Measurements from ENCODE around the gene EPB41L5.
"Not testable (repeated sequence)": the region's sequence is repeated elsewhere in the genome, so short reads cannot be mapped to it uniquely, and the experiment has no call there.

The EPB41L5 gene

DNA sequence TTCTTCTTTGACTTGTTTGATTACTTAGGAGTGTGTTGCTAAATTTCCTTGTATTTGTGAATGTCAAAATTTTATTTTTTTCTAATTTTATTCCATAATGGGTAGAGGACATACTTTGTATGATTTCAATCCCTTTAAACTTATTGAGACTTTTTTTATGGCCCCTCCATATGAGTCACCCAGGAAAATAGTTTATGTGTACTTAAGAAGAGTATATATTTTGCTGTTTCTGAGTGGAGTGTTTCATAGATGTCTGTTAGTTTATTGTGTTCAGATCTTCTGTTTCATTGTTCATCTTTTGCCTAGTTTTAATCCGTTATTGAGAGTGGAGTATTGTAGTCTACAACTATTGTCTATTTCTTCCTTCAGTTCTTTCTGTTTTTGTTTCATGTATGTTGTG is 81.9 kb downstream of the EPB41L5 start:
- DNase-seq (ENCODE audit: low read depth in 2 of 2, low spot score in 1 of 2) = no peak

DNA sequence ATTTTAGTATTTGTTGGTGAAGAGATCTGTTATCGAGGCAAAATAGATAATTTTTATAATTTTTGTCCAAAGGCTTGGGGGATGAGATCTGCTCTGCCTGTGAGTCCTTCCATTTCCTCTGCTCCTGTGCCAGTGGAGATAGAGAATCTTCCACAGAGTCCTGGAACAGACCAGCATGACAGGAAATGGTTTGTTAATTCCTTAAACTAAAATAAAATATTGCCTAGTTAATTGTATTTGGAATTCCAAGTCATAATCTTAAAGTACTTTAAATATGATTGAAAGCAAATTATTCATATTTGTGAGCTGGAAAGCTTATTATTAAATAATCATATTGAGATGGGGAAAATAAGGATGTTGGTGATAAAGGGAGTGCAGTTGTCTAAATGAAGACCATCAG is 87.8 kb downstream of the EPB41L5 start:
- DNase-seq (ENCODE audit: low read depth in 2 of 2, low spot score in 1 of 2) = no peak

DNA sequence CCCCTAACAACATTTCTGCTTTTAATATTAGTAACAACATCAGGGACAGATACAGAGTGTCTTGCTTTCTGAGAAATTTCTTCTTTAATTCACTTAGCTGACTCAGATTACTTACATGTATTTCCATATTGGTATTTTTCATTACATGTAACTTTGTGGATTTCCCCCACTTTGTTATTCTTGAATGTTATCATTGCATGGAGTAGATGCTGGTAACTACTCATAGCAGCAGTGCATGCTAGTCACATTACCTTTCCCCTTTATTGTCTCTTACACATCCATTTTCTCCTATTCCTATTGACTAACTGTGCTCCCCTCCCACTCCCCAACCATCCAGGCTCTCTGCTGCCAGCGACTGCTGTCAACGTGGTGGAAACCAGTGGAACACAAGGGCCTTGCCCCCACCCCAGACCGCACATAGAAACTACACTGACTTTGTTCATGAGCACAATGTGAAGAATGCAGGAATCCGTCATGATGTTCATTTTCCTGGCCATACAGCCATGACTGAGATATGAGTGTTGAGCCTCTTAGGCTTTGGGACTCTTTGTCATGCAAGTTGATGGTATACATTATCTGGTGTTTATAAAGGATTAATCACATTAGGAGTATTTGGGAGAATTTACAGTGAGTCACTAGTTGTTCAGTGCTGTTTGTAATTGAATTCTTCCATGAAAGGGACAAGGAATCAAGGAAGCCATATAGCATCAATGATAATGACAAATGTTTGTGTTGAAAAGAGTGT is 91.0 kb downstream of the EPB41L5 start:
- no peak for DNase-seq (ENCODE audit: low read depth in 2 of 2, low spot score in 1 of 2)

DNA sequence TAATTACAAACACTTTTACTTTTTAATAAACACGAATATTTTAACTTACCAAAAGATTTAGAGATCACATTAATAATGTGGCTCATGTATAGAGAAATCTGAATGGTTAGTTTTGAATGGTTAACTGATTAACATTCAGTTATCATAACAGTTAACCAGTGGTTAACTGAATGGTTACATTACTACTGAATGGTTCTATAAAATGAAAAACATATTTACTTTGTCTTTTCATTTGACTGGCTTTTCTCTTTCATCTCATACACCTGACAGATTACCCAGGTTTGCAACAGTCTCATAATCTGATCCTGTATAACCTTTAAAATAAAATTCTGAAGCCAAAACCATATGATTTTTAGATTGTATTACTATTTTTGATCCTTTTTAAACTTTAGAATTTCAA is 91.9 kb downstream of the EPB41L5 start:
- DNase-seq (ENCODE audit: low read depth in 2 of 2, low spot score in 1 of 2) = no peak

DNA sequence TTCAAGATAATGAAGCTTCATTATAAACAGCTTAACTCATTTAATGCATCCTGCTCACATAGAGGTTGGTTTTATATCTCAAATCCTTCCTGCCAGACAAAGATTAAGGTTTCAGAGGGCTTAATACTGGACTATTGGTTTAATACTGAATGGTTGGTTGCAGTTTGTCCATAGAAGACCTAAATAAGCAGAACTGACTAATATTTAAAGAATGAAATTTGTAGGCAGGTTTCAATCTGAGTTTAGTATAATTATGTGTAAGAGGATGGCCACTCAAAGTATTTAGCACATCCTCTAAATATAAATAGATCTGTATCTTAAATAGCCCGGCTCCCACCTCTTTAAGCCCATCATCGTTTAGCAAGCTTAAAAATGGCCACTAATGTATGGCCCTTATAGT is 92.5 kb downstream of the EPB41L5 start:
- no peak for DNase-seq (ENCODE audit: low read depth in 2 of 2, low spot score in 1 of 2)

DNA sequence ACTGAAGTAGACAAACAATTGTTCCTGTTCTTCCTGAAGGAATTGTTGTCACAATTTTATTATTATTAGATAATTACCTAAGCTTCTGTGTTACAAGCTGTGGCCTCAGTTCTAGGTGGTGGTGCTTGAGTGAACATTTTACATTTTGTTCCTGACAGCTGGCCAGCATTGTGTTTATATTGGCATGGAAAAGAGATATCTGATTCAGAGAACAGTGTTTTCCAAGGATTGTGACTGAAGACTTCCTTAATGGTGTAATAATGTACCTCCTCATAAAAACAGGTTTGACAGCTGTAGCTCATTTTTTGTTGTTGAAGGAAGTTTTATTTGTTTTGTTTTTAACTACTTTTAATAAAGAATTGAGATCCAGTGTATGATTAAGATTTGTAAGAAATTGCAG is 95.2 kb downstream of the EPB41L5 start:
- no peak for DNase-seq (ENCODE audit: low read depth in 2 of 2, low spot score in 1 of 2)

DNA sequence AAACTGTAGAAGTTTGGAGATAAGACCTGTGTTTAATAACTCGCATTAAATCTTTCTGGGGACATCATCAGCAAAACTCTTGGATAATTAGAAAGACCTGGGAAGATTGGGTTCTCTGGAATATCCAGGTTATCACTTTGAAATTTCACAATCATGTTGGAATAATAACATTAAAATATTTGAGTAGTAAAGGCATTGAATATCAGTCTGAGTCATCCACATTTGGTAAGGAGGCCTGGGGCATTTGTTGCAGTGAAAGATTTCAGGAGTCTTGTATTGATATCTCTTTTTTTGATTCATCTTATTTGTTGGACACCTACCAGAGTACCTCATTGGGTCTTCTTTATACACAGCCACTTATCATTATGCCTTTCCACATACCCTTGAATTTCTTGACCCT is 95.9 kb downstream of the EPB41L5 start:
- DNase-seq (ENCODE audit: low read depth in 2 of 2, low spot score in 1 of 2) = no peak

DNA sequence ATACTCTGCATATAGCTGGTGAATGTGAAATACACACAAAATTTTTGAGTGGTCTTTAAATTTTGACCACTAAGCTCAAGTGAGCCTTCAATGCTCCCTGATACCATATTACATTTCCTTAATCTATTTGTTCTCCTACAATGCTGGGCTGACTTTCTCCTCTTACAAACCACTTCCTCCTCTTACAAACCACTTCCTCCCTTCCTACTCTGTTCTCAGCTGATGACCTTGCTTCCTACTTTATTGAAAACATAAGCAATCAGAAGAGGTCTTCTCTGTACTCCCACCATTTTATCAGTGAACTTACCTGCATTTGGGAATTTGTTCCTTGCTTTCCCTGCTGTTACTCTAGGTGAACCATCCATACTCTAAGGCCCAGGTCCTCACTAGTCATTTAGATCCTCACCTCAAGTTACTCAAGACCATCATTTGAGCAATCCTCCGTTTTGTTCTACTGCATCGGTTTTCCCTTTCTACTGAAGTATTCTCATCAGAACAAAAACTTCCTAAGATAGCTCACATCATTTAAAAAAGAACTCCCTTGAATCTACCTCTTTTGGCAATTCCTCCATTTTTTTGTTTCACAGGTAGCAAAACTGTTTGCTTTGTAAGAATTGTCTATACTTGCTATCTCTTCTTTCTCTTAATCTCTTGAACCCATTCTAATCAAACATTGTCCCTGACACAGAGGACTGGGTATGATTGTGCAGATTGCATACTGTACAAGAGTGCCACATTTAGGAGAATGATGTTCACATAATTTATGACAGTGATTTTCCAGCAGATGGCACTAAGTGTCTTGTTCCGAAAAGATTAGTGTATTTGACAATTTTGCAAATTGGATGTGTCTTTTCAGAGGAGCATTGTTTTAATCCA is 96.5 kb downstream of the EPB41L5 start:
- DNase-seq (ENCODE audit: low read depth in 2 of 2, low spot score in 1 of 2) = no peak

DNA sequence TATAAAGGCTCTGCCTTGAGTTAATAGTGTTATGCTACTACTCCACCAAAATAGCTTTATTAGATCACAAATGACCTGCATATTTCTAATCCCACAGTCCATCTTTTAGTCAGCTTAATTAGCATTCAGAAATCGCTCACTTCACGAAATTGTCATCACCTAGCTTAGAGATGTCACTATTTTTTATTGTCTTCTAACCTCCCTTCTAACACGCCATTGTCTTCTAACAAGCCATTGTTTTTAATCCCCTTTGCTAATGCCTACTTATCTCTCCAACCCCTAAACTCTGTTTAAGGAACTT is 97.1 kb downstream of the EPB41L5 start:
- DNase-seq (ENCODE audit: low read depth in 2 of 2, low spot score in 1 of 2) = no peak

DNA sequence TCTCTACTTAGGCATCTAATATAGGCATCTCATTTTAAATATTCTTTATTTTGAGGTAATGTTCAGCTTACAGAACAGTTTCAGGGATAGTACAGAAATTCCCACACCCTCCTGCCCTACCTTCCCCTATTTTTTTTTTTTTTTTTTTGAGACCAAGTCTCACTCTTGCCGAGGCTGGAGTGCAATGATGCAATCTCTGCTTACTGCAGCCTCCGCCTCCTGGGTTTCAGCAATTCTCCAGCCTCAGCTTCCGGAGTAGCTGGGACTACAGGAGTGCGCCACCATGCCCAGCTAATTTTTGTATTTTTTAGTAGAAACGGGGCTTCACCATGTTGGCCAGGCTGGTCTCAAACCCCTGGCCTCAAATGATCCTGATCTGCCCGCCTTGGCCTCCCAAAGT is 97.6 kb downstream of the EPB41L5 start:
- no peak for DNase-seq (ENCODE audit: low read depth in 2 of 2, low spot score in 1 of 2)

DNA sequence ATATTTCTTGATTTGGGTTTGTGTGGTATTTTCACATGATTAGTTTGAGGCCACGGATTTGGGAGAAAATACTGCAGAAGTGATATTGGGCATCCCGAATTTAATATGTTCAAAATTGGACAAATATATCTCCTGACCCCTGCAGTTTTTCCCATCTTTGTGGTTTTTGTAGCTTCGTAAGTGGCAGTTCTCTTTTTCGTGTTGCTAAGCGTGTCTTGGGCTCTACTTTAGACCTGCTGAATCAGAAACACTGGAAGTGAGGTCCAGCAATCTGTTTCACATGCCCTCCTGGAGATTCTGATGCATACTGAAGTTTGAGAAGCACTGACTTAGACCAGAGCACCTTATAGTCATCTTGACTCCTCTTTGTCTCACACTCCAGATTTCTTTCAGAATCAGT is 98.3 kb downstream of the EPB41L5 start:
- DNase-seq (ENCODE audit: low read depth in 2 of 2, low spot score in 1 of 2) = no peak

DNA sequence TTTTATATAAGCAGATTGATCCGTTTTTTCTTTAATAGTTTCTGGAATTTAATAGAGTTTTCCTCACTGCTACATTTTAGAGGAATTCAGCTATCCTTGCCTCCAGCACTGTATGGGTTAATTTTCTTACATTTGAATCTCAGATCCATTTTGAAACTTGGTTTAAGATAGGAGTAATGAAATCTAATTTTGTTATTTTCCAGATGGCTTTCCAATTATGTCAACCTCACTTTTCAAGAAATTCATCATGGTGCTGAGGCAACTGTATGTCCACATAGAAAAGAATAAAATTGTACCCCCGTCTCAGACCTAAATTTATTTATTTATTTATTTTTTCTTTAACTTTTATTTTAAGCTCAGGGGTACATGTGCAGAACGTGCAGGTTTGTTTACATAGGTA is 105.1 kb downstream of the EPB41L5 start:
- DNase-seq (ENCODE audit: low read depth in 2 of 2, low spot score in 1 of 2) = no peak

DNA sequence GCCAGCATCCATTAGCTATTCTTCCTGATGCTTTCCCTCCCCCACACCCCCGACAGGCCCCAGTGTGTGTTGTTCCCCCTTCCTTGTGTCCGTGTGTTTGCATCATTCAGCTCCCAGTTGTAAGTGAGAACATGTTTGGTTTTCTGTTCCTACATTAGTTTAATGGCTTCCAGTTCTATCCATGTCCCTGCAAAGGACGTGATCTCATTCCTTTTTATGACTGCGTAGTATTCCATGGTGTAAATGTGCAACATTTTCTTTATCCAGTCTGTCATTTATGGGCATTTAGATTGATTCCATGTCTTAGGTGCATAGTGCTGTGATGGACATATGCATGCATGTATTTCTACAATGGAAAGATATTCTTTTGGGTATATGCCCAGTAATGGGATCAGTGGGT is 105.6 kb downstream of the EPB41L5 start:
- DNase-seq (ENCODE audit: low read depth in 2 of 2, low spot score in 1 of 2) = no peak

DNA sequence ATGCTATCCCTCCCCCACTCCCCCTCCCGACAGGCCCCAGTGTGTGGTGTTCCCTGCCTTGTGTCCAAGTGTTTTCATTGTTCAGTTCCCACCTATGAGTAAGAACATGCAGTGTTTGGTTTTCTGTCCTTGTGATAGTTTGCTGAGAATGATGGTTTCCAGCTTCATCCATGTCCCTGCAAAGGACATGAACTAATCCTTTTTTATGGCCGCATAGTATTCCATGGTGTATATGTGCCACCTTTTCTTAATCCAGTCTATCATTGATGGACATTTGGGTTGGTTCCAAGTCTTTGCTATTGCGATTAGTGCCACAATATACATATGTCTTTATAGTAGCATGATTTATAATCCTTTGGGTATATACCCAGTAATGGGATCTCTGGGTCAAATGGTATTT is 108.5 kb downstream of the EPB41L5 start:
- not testable (repeated sequence) for DNase-seq (ENCODE audit: low read depth in 2 of 2, low spot score in 1 of 2)

DNA sequence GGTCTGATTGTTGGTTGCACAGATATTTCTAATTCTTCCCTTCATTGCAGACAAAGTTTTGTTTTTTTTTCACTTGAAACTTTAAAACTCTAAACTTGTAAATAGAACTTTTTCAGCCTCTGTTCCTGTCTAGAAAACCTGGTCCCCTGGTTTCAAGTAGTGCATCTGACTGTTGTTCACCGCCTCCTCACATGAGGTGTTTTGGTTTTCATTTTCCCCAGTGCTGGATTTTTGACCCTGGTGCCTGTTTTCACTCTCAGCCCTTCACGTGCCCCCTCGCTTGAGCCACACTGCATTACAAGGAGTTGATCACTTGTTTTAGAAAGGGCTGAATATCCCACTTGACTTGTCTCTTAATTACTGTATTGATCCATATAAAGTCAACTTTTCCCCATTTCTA is 110.2 kb downstream of the EPB41L5 start:
- DNase-seq (ENCODE audit: low read depth in 2 of 2, low spot score in 1 of 2) = no peak

DNA sequence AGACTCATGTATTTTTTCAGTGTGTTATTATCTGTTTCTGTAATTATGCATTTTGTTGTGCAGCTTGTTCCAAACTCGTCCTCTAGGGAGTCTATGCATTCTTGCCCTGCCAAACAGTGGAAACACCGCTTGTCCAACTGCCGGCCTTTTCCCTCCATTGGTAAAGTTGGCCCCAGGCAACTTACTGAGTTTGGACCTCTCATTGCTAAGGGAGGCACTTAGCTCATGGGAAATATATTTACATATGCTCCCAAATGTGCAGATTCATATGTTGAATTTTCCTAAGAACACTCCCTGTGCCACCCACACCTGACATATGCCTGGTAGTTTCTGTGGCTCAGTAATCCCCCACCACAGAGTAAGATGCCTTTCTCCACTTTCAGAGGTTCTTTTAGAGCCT is 112.3 kb downstream of the EPB41L5 start:
- no peak for DNase-seq (ENCODE audit: low read depth in 2 of 2, low spot score in 1 of 2)

DNA sequence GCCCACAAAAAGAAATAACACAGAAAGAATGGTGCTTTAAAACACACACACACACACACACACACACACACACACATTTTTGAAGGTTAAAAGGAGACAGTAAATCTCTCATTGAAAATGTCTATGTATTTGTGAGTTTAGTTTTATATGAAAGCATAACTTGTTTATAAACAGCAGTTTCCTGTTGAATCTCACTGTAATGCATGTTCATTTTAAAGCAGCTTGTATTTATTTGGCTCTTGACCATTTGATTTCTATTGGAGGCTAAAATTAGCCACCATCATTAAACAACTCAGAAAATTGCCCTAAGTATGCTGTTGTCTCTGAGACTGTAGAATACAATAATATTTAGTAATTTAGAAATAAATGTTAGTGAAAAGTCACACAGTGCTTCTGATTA is 115.3 kb downstream of the EPB41L5 start:
- DNase-seq (ENCODE audit: low read depth in 2 of 2, low spot score in 1 of 2) = no peak

DNA sequence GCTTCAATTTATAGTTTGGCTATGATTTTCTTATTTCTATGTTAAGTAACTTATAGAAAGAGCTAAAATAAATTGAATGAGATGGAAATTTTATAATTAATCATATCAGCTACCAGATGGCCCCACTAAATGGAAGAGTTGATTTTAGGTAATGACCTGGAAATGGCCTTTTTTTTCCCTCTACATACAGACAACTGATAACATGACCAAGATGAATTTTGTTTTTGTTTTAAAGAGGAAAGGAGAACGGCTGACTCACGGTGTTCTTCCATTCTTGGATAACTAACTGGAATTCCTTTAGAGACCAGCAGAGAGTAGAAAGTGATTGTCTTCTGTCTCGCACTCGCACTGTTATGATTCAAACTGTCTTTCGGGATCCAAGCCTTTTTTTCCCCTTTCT is 119.3 kb downstream of the EPB41L5 start:
- DNase-seq (ENCODE audit: low read depth in 2 of 2, low spot score in 1 of 2) = no peak

DNA sequence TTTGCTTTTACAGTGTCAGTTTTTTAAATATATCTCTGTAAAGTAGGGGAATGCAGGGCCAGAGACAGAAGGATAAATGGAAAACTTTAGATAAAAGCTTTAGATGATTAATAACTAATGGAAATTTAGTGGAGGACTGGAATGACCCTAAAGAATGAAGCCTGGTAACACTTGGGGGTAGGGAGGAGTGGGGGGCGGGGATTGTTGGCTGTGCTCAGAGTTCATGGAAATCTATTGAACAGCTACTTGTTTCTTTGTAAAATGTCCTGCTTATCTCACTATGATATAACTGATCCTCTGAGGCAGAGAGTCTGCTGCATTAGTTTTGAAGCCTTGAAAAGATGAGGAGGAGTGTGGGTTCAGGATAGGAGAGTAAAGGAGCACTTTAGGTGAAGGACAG is 119.8 kb downstream of the EPB41L5 start:
- no peak for DNase-seq (ENCODE audit: low read depth in 2 of 2, low spot score in 1 of 2)

DNA sequence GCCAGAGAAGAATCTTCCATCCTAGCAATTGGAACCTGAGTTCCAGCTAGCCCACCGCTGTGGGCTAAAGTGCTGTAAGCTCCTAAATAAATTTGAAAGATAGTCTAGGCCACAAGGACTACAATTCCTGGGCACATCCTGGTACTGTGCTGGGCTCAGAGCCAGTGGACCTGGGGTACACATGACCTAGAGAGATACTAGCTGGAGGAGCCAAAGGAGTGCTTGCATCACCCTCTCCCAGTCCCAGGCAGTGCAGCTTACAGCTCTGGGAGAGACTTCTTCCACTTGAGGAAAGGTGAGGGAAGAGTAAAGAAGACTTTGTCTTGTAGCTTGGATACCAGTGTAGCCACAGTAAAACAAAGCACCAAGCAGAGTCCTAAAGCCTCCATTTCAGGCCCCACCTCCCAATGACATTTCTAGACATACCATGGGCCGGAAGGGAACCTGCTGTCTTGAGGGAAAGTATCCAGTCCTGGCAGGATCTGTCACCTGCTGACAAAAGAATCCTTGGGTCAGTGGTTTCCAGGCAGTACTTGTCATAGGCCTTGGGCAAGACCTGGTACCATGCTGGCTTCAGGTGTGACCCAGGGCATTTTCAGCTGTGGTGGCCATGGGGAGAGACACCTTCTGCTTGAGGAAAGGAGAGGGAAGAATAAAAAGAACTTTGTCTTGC is 120.8 kb downstream of the EPB41L5 start:
- no peak for DNase-seq (ENCODE audit: low read depth in 2 of 2, low spot score in 1 of 2)

DNA sequence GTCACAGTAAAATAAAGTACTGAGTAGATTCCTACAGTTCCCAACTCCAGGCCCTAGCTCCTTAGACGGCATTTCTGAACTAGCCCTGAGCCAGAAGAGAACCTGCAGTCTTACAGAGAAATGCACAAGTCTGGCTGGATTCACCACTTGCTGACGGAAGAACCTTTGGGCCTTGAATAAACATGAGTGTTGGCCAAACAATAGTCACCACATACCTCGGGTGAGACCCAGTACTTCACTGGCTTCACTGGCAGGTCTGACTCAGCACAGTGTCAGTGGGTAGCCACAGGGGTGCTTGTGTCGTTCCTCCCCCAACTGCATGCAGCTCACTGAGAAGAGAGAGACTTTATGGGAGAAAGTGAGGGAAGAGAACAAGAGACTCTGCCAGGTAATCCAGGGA is 121.4 kb downstream of the EPB41L5 start:
- no peak for DNase-seq (ENCODE audit: low read depth in 2 of 2, low spot score in 1 of 2)

DNA sequence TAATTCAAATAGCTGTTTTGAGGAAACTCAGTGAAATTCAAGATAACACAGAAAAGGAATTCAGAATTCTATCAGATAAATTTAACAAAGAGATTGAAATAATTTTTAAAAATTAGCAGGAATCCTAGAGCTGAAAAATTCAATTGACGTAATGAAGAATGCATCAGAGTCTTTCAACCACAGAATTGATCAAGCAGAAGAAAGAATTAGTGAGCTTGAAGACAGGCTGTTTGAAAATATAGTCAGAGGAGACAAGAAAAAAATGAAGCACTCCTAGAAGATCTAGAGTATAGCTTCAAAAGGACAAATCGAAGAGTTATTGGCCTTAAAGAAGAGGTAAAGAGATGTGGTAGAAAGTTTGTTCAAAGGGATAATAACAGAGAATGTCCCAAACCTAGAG is 122.1 kb downstream of the EPB41L5 start:
- DNase-seq (ENCODE audit: low read depth in 2 of 2, low spot score in 1 of 2) = not testable (repeated sequence)

All from stimulated activated CD8-positive, alpha-beta memory T cell treated with anti-CD3 and anti-CD28 coated beads, Interleukin-4, amount 100 ng/mL, for 4 hours (primary cell).